ENCODE results near the gene SHISA2. TPM values are rescaled to one million over a fixed set of nuclear protein-coding genes. Genes with fewer than 3 reads are reported as not detected.

The SHISA2 gene
- total and polyA plus RNA-seq, 2 donors from 2014 or later, result 3.4 to 3.7 TPM

- H3K27ac ChIP-seq (ENCODE audit: low read depth in 2 of 2, low read length in 2 of 2), result no peak overlapping the region
- no peak overlapping the region for H3K4me3 ChIP-seq (ENCODE audit: low read length in 3 of 3)
- no peaks in the 10 kb centered on the region for H3K27me3 ChIP-seq (ENCODE audit: control insufficient read depth, insufficient read depth, low read length)
- no peak overlapping the region for H3K9ac ChIP-seq (ENCODE audit: low read length in 3 of 3)
- FAIRE-seq (no peak), DNase-seq (peak in 4 of 5 donors; percentile 72 to 79 (median 76))
- TF ChIP-seq CTCF (IDR thresholded peaks at IDR 0.05; ENCODE audit: borderline replicate concordance, extremely low read depth, insufficient read depth), result no peak
- H3K4me1 ChIP-seq (ENCODE audit: control insufficient read depth in 2 of 3, insufficient read depth in 2 of 3, low read depth in 1 of 3, low read length in 3 of 3), result peaks cover 16 to 27% (median 18%) of the 10 kb centered on the region in 3 donors
- intact Hi-C loops (cut with DNase I), result no loop called here
- no peaks in the 10 kb centered on the region for H3K36me3 ChIP-seq (ENCODE audit: control insufficient read depth in 2 of 3, insufficient read depth in 3 of 3, low read length in 3 of 3)
- H3K9me3 ChIP-seq (ENCODE audit: control insufficient read depth in 2 of 3, insufficient read depth in 1 of 3, low read length in 3 of 3), result no peaks in the 10 kb centered on the region
Measured at GRCh38 chr13:26015271-26016125, 36.3 kb downstream of the SHISA2 start.

GRCh38 chr13:26012995-26013394 is 38.8 kb downstream of the SHISA2 start:
- peaks cover 4 to 12% (median 5%) of the 10 kb centered on the region in 3 donors for H3K4me1 ChIP-seq (ENCODE audit: control insufficient read depth in 2 of 3, insufficient read depth in 2 of 3, low read depth in 1 of 3, low read length in 3 of 3)
- no peak overlapping the region for H3K27ac ChIP-seq (ENCODE audit: low read depth in 2 of 2, low read length in 2 of 2)
- H3K4me3 ChIP-seq (ENCODE audit: low read length in 3 of 3), result peak overlapping the region in 2 of 3 donors; percentile 48 to 53
- TF ChIP-seq CTCF (IDR thresholded peaks at IDR 0.05; ENCODE audit: borderline replicate concordance, extremely low read depth, insufficient read depth), result no peak
- H3K27me3 ChIP-seq (ENCODE audit: control insufficient read depth, insufficient read depth, low read length), result no peaks in the 10 kb centered on the region
- no peaks in the 10 kb centered on the region for H3K9me3 ChIP-seq (ENCODE audit: control insufficient read depth in 2 of 3, insufficient read depth in 1 of 3, low read length in 3 of 3)
- no peak overlapping the region for H3K9ac ChIP-seq (ENCODE audit: low read length in 3 of 3)
- DNase-seq (peak in 4 of 5 donors; percentile 62 to 81 (median 76)), FAIRE-seq (no peak)
- no peaks in the 10 kb centered on the region for H3K36me3 ChIP-seq (ENCODE audit: control insufficient read depth in 2 of 3, insufficient read depth in 3 of 3, low read length in 3 of 3)
- intact Hi-C loops (cut with DNase I), result no loop called here

DNA sequence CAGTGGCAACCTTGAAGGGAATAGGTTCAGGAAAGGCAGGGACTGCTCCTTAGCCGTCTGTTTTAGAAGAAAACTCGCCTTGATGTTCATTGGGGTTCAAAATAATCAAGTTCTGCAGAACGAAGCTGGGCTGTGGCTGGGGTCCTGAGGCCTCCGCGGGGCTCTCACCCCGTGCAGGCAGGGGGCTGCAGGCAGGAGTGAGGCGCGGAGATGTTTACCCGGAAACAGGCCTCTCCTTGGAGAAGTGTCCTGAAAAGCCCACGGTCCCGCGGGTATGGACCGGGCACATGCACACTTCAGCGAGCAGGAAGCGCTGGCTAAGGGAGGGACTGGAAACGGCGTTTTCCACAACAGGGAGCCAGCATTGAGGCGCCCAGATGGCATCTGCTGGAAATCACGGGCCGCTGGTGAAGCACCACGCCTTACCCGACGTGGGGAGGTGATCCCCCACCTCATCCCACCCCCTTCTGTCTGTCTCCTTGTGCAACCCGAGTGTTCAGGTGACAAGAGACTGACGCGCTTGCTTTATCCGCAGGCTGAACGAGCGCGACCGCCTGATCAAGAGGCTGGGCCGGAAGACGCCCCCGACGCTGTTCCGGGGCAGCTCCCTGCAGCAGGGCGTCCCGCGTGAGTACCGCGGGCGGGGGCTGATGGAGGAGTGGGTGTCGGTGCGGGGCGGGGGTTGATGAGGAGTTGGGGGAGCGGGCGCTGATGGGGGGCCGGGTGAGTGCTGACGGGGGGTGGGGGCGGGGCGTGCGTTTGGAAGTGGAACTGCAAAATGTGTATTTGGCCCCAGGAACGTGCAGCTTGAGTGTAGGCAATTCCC is 39.6 kb downstream of the SHISA2 start:
- no peak for TF ChIP-seq CTCF (IDR thresholded peaks at IDR 0.05; ENCODE audit: borderline replicate concordance, extremely low read depth, insufficient read depth)
- Histone ChIP-seq H3K9me3 (ENCODE audit: control insufficient read depth in 2 of 3, insufficient read depth in 1 of 3, low read length in 3 of 3) (no peaks in the 10 kb centered on the region), H3K27ac (ENCODE audit: low read depth in 2 of 2, low read length in 2 of 2) (no peak overlapping the region), H3K27me3 (ENCODE audit: control insufficient read depth, insufficient read depth, low read length) (no peaks in the 10 kb centered on the region), H3K4me1 (ENCODE audit: control insufficient read depth in 2 of 3, insufficient read depth in 2 of 3, low read depth in 1 of 3, low read length in 3 of 3) (peaks cover 0 to 7% (median 5%) of the 10 kb centered on the region in 3 donors), H3K4me3 (ENCODE audit: low read length in 3 of 3) (peak overlapping the region; percentile 36 to 62 (median 48)), H3K9ac (ENCODE audit: low read length in 3 of 3) (peak overlapping the region in 1 of 3 donors; percentile 22), H3K36me3 (ENCODE audit: control insufficient read depth in 2 of 3, insufficient read depth in 3 of 3, low read length in 3 of 3) (no peaks in the 10 kb centered on the region)
- FAIRE-seq (no peak), DNase-seq (peak; percentile 56 to 86 (median 80))
- intact Hi-C loops (cut with DNase I), result no loop called here
